ENCODE measurements around the gene C11orf58.

The C11orf58 gene

DNA sequence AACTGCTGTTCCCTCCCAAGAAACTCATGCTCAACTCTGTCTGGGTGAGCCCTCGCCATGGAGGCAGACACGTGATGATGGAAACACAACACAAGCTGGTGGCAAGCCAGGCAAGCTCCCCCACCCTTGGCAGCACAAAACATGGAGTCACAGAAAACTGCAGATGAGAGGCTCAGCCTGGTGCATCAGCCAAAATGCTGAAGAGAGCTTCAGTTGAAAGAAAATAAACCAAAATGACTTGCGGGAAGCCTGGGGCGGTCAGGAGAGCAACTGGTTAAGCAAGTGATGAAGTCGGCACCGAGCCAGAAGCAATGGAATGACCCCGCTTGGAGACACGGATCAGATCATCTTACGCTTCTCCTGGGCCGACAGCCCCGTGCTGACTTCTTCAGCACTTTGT, 68.3 kb downstream of the C11orf58 start:
- no peak for DNase-seq

- no peak for DNase-seq
Observed at GRCh38 chr11:16807306-16807705, 68.9 kb downstream of the C11orf58 start.

Measured in activated naive CD4-positive, alpha-beta T cell (primary cell).